IPS DF 6.9 (cell line): ENCODE measurements around the gene SCRN1.

Experiments used
- DNase-seq: peaks from one replicate; pipeline ENCODE4 v3.0.0-alpha.2; 2013; ENCODE audit warnings: low read depth, low spot score
- H3K27ac ChIP-seq: one replicate; pipeline ENCODE4 v1.5.1; 2013; ENCODE audit warnings: low read length, control low read depth
- H3K27me3 ChIP-seq: 2 replicates; pipeline ENCODE4 v1.6.1; 2013; ENCODE audit warnings: mild to moderate bottlenecking, low read length; ENCODE audit not compliant: control insufficient read depth, insufficient read depth
- H3K36me3 ChIP-seq: 2 replicates; pipeline ENCODE4 v1.6.1; 2013; ENCODE audit warnings: low read length; ENCODE audit not compliant: control insufficient read depth, insufficient read depth
- H3K4me1 ChIP-seq: 2 replicates; pipeline ENCODE4 v1.6.1; 2013; ENCODE audit warnings: low read length; ENCODE audit not compliant: control insufficient read depth, insufficient read depth
- H3K4me3 ChIP-seq: 2 replicates; pipeline ENCODE4 v1.5.1; 2013; ENCODE audit warnings: mild to moderate bottlenecking, low read length
- H3K9me3 ChIP-seq: 2 replicates; pipeline ENCODE4 v1.6.1; 2013; ENCODE audit warnings: low read length, inconsistent platforms; ENCODE audit not compliant: control insufficient read depth, insufficient read depth
- WGBS: extraction: QIAGEN DNeasy Blood & Tissue Kit; methylation state at CpG from one replicate; pipeline ENCODE4 v1.1.7; 2013; ENCODE audit warnings: mixed read lengths, missing lambda C conversion rate; ENCODE audit not compliant: insufficient read length, insufficient coverage; 5-methylcytosine and 5-hydroxymethylcytosine counted together

SCRN1 gene

GRCh38 chr7:30003098-30003497 lies 13.5 kb upstream of the SCRN1 start:
- no peaks in the 10 kb centered on the region for H3K36me3 ChIP-seq
- WGBS: no CpG with 5 or more reads among the region's 6 CpGs

GRCh38 chr7:30001998-30002397 lies 12.4 kb upstream of the SCRN1 start:
- Histone ChIP-seq H3K27me3 (no peaks in the 10 kb centered on the region), H3K27ac (no peak overlapping the region), H3K4me1 (no peaks in the 10 kb centered on the region; the same call in 1 of the 2 replicates), H3K4me3 (no peak overlapping the region), H3K36me3 (no peaks in the 10 kb centered on the region), H3K9me3 (no peaks in the 10 kb centered on the region)
- WGBS: no CpG with 5 or more reads among the region's 2 CpGs
- no peak for DNase-seq

More at GRCh38 chr7:30003098-30003497, 13.5 kb upstream of the SCRN1 start:
- DNase-seq: no peak
- Histone ChIP-seq H3K4me3 (no peak overlapping the region), H3K27ac (no peak overlapping the region), H3K27me3 (no peaks in the 10 kb centered on the region), H3K4me1 (no peaks in the 10 kb centered on the region; the same call in 1 of the 2 replicates), H3K9me3 (no peaks in the 10 kb centered on the region)

GRCh38 chr7:29998489-29998888 lies 8.9 kb upstream of the SCRN1 start:
- Histone ChIP-seq H3K36me3 (no peaks in the 10 kb centered on the region), H3K27ac (no peak overlapping the region), H3K9me3 (no peaks in the 10 kb centered on the region), H3K27me3 (no peaks in the 10 kb centered on the region), H3K4me3 (no peak overlapping the region), H3K4me1 (no peaks in the 10 kb centered on the region; the same call in 1 of the 2 replicates)
- DNase-seq: no peak

- Histone ChIP-seq H3K4me3 (no peak overlapping the region), H3K9me3 (no peaks in the 10 kb centered on the region), H3K4me1 (no peaks in the 10 kb centered on the region; the same call in 1 of the 2 replicates), H3K36me3 (no peaks in the 10 kb centered on the region), H3K27ac (no peak overlapping the region), H3K27me3 (no peaks in the 10 kb centered on the region)
- no peak for DNase-seq
Observed at GRCh38 chr7:29996321-29996720, 6.7 kb upstream of the SCRN1 start.

GRCh38 chr7:29995652-29996051 lies 6.1 kb upstream of the SCRN1 start:
- Histone ChIP-seq H3K4me3 (no peak overlapping the region), H3K9me3 (no peaks in the 10 kb centered on the region), H3K36me3 (no peaks in the 10 kb centered on the region), H3K27me3 (no peaks in the 10 kb centered on the region), H3K4me1 (no peaks in the 10 kb centered on the region; the same call in 1 of the 2 replicates), H3K27ac (no peak overlapping the region)
- DNase-seq: no peak

GRCh38 chr7:29993140-29993539 lies 3.5 kb upstream of the SCRN1 start:
- no peaks in the 10 kb centered on the region for H3K9me3 ChIP-seq
- H3K4me1 ChIP-seq: no peaks in the 10 kb centered on the region
- no peak for DNase-seq
- H3K27me3 ChIP-seq: no peaks in the 10 kb centered on the region
- 100% methylated on average over 2 of the region's 4 CpGs for WGBS
- no peak overlapping the region for H3K27ac ChIP-seq
- no peak overlapping the region for H3K4me3 ChIP-seq
- no peaks in the 10 kb centered on the region for H3K36me3 ChIP-seq

GRCh38 chr7:29991937-29992336 lies 2.3 kb upstream of the SCRN1 start:
- no peak for DNase-seq
- no peaks in the 10 kb centered on the region for H3K9me3 ChIP-seq
- no peak overlapping the region for H3K4me3 ChIP-seq
- H3K36me3 ChIP-seq: no peaks in the 10 kb centered on the region
- H3K27me3 ChIP-seq: no peaks in the 10 kb centered on the region
- H3K4me1 ChIP-seq: 0 out of 2 replicates have a peak, but pooled peaks cover 1% of the 10 kb centered on the region
- H3K27ac ChIP-seq: no peak overlapping the region
- no CpG with 5 or more reads among the region's 5 CpGs for WGBS

GRCh38 chr7:29990931-29991330 lies 1.3 kb upstream of the SCRN1 start:
- WGBS: 100% methylated on average over 2 of the region's 4 CpGs
- H3K4me3 ChIP-seq: no peak overlapping the region
- H3K4me1 ChIP-seq: 0 out of 2 replicates have a peak, but pooled peaks cover 1% of the 10 kb centered on the region
- H3K27me3 ChIP-seq: no peaks in the 10 kb centered on the region
- H3K27ac ChIP-seq: no peak overlapping the region
- H3K36me3 ChIP-seq: no peaks in the 10 kb centered on the region
- no peak for DNase-seq
- H3K9me3 ChIP-seq: no peaks in the 10 kb centered on the region

- Histone ChIP-seq H3K27me3 (no peaks in the 10 kb centered on the region), H3K4me1 (0 out of 2 replicates have a peak, but pooled peaks cover 1% of the 10 kb centered on the region), H3K27ac (no peak overlapping the region), H3K9me3 (no peaks in the 10 kb centered on the region), H3K4me3 (peak overlapping the region; percentile 99), H3K36me3 (no peaks in the 10 kb centered on the region)
- DNase-seq: no peak
- WGBS: no CpG with 5 or more reads among the region's 75 CpGs
Observed at GRCh38 chr7:29988424-29989256, 961 bp downstream of the SCRN1 start.

- H3K9me3 ChIP-seq: no peaks in the 10 kb centered on the region
- no peaks in the 10 kb centered on the region for H3K27me3 ChIP-seq
- DNase-seq: no peak
- H3K4me1 ChIP-seq: 0 out of 2 replicates have a peak, but pooled peaks cover 1% of the 10 kb centered on the region
- WGBS: no CpG with 5 or more reads among the region's 8 CpGs
- no peak overlapping the region; the same call in 1 of the 2 replicates for H3K4me3 ChIP-seq
- H3K36me3 ChIP-seq: no peaks in the 10 kb centered on the region
- no peak overlapping the region for H3K27ac ChIP-seq
Observed at GRCh38 chr7:29987811-29988317, 1.7 kb downstream of the SCRN1 start.

- Histone ChIP-seq H3K27me3 (no peaks in the 10 kb centered on the region), H3K4me3 (no peak overlapping the region), H3K4me1 (0 out of 2 replicates have a peak, but pooled peaks cover 1% of the 10 kb centered on the region), H3K27ac (no peak overlapping the region), H3K9me3 (no peaks in the 10 kb centered on the region), H3K36me3 (no peaks in the 10 kb centered on the region)
- no CpG with 5 or more reads among the region's 2 CpGs for WGBS
- DNase-seq: no peak
Observed at GRCh38 chr7:29987083-29987482, 2.5 kb downstream of the SCRN1 start.
